GM19452 (cell line): ENCODE data around the gene TSPAN7.
A peak's percentile ranks its signal among the peaks of the same experiment; 100 is the strongest.

Source experiments
- ATAC-seq: cut with Tn5 transposase; IDR thresholded peaks from one replicate; pipeline ENCODE4 v1.9.1; 2021; ENCODE audit not compliant: unreplicated experiment

TSPAN7 gene

DNA sequence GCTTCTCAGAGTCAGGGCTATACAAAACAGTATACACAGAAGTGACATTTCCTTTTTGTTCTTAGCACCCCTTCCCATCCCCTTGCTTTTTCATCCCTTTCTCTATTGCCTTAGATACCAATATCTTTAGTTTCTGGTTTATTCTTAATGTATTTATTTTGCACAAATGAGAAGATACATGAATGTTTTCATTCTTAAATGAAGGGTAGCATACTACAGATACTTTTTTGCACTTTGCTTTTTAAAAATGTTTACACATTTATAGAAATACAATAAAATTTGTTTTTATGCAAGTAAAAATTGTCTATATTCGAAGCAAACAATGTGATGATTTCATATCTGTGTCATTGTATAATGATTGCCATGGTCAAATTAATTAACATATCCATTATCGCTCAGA is 33.1 kb downstream of the TSPAN7 start:
- no peak for ATAC-seq

DNA sequence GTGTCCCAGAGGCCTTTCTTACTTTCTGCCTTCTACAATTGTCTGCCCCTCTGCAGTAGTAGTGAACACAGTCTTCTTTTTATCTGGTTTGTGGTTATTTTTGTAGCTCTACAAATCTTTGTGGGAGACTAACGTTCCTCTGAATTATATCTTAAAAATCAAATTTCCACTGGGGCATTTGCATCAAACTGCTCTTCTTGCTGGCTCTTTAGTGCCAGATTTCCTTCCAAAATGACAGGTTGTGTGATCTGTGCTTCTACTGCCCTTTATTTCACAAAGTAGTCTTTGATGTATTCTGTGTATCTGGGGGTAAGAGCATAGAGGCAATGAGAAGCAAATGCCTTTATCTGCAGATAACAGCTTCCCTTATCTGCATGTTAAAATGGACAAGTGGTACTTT is 34.5 kb downstream of the TSPAN7 start:
- ATAC-seq = no peak

DNA sequence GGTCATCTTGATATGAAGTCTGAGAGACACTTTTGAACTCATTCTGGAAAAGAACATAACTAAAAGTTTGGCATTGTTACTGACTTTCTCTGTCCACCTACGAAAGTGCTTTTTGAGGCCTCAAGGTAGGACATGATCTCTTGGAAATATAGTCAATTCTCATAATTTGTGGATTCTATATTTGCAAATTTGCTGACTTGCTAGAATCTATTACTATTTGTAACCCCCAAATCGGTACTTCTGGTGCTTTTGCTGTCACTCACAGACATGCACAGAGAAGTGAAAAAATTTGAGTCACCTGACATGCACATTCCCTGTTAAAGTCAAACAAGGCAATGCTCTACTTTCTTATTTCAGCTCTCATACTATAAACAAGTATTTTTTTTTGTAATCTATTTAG is 35.6 kb downstream of the TSPAN7 start:
- no peak for ATAC-seq

DNA sequence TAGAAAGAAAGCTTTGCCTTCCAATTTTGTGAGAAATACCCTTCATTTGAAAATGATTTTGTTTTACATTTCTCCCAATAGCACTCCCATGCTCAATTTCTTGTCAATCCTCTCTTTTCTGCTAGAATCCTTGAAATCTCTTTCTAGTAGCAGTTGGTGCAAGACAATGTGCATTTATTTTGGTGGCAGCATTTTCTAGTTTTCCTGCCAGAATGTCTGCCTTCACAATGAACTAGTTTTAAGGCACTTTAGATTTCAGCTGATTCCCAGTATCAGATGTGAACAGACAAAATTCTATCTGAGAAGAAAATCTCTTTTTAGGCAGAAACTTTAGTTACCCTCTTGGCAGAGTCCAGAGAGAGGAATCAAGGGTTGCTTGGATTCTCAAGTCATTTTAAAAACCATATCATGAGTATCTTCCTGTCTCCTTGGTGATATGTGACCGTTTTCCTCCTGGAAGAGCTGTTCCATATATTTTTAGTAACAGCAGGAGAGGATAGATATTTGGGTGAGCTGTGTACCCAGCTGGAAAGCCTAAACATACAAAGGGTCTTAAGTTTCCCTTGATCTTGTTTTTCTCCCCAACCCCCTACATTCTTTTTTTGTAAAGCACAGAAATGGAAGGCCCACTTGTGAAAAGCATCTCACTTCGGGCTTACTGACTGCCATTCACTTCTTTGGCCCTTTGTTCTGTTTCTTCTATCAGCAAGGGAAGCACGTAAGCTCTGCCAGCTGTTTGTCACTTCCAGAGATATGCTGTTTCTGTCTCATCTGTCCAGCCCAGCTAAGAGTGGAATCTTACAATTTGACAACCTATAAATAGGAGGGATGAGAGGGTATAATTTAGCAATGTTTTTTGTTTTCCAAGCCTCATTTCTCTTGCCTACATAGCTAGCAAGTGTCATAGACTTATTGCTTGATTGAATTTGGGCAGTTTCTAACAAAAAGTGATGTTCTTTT is 38.7 kb downstream of the TSPAN7 start:
- no peak for ATAC-seq

DNA sequence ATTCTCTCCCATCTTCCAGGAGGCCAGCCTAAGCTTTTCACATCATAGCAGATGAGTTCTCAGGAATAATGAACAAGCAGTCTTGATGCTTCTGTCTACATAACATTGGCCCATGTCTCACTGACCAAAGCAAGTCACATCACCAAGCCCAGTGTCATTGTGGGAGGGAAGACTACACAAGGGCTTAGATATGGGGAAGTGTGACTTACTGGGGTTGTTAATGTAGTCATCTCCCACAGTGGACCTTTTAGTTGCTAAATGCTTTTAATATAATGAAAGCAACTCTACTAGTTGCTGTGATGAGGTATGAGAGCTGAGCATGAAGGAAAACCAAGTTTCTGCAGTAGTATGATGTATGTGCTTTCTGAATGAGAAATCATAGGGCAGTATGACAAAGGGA is 40.5 kb downstream of the TSPAN7 start:
- no peak for ATAC-seq

DNA sequence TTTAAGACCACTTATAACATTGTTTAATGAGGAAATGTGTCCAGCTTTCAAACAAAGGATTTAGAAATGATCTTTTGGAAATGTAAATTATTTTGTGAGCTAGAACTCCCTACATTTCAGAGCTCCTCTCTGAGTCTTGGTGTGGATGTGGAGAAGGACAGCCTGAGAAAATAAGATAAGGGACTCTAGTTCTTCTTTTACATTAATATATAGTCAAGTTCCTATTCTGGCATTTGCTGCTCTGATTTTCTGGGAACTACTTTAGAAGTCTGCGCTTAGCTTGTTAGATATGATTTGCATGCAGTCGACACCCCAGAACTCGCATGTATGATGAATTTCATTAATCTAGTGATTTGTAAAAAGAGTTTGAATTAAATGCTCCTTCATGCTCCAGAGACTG is 45.5 kb downstream of the TSPAN7 start:
- no peak for ATAC-seq

DNA sequence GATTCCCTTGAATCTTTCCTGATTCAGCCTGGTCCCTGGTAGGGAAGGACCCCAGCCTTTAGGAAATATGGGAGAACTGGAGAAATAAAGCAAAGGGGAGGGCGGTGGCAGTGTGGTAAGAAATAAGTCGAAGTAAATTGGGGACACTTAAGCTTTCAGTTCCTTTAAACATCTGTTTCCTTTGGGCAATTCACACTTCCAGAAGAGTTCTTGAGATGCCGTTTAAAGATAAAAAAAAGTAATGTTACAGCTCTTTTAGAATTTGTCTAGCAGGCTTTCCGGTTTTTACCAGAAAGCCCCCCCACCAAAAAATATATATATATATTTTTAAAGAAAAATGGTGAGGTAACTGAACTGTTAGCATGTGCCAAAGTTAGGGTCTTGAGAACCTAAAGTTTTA is 46.6 kb downstream of the TSPAN7 start:
- no peak for ATAC-seq

DNA sequence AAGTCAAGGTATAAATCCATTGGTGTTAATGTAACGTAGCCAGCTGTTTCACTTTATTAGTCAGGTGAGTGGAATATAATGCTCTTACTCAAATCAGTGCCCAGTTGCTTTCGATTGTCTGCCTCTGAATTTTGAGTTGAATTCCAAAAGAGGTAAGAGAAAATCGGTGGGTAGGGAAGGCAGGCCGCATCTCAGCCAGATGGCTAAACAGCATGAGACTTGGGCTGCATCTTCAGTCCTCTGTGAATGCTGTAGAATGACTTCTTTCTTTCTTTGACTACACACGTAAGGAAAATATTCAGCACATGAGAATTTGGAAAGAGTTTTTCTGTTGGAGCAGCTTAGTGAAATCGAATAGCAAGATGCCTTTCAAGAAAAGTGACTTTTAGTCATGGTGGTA is 49.5 kb downstream of the TSPAN7 start:
- no peak for ATAC-seq

DNA sequence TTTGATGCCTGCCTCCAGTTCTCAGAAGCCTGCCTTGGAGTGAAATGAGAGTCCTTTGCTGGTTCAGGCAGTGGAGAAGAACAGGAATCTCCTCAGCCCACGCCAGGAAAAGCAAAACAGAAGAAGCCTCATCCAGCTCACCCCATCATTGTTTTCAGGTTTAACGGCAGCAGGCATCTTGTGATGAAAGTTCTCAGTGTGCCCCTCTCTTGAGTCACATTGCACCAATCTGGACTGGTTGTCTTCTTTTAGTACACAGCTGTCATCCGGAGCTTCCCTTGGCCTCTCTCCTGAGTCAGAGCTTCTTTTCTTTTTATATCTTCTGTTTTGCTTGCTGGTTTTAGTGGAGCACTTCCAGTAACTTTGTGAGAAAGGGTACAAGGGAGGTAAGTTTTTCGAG is 50.9 kb downstream of the TSPAN7 start:
- ATAC-seq = no peak

DNA sequence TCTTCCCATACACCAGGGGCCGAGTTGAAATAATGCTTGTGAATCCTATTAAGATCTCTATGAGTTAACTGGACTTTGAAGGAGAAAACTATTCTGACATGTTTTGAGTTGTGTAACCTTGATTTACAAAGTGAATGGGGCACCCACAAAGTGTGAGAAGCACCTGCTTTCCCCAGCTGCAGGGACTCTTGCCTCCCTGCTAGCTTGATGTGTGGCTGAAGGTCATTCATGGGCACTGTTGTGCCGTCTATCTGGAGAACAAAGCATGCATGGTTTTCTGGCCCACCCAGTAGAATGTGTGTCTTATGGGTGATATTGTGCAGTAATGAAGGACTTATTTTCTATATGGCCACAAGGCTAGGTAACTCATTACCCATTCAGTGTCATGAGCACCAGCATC is 53.1 kb downstream of the TSPAN7 start:
- ATAC-seq = no peak

DNA sequence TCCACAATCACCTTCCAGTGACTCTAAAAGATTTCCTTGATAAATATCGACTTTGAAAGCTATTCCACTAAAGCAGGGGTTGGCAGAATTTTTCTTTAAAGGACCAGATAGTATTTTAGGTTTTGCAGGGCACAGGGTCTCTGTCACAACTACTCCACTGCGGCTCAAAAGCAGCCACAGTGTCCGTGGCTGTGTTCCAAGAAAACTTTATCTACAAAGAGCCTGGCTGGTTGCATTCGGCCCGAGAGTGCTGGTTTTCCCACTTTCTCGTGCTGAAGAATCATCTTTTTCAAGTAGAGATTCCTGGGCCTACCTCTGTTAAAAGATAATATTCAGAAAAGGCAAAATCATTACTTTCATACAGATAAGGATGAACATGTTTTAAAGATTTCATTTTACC is 55.6 kb downstream of the TSPAN7 start:
- no peak for ATAC-seq

DNA sequence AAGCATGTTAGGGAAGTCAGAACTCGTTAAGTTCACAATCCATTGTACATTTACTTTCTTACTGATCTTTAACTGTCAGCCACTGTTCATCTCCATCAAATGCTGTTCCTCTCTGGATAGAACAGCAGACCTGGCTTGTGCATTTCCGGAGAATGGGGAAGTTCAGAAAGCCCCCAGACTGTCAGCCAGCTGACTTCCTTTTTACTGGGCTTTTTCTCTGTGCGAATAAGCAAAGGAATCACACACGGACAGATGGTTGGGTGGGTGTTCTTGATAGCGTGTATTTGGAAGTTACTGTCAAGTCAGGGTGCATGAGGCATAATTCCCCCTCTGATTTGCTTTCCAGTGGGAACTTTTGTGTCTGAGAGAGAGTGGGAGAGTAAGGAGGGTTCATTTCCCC is 56.8 kb downstream of the TSPAN7 start:
- ATAC-seq = no peak

DNA sequence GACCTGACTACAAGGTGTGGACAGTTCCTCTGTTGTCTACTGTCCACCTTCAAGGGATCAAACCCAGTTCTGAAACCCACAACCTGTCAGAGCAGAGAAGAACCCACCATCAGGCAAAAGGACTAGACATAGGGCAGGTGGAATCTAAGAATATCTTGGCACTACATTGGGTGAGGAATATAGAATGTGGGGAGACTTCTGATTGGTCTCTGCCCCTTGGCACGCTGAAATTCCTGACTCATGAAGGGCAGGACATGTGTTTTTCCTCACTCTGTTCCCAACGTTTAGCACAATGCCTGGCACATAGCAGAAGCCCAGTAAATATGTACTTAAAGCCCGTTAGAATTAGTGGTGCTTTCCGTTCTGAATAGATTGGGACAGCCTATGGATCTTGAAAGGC is 59.3 kb downstream of the TSPAN7 start:
- no peak for ATAC-seq

DNA sequence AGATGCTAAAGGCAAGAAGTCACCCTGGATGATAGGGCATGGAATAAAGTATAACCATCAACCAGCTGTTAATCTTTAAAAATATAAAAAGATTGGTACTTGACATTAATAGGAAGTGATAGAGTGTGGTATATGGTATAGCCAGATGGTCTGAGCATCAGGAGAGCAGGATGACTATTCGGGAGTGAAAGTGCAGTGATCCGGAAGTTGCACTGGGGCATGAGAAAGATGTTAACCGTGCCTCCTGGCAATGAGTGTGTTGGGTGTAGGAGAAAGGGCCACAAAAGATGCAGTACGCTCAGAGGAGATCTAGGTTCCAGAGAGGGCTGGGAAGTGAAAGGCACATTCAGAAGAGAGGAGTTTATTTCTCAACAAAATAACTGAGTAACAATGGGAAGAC is 65.0 kb downstream of the TSPAN7 start:
- ATAC-seq = no peak

DNA sequence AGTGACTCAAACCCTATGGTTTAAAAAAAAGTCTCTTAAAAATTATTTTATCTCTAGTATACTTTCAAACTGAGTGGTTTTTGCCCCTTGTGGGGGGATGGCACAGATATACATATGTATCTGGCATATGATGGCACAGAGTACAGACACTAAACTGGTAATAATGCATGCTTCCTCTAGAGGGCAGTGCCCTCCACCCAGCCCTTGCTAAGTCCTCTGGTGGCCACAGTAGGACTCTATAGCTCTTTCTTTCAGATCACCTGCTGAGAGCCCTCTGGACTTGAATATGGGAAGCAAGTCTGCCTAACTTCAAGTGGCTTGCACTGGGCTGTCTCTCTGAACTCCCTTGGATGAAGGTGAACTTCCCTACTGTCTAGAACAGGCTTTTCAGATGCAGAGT is 66.3 kb downstream of the TSPAN7 start:
- ATAC-seq = peak; percentile 80

DNA sequence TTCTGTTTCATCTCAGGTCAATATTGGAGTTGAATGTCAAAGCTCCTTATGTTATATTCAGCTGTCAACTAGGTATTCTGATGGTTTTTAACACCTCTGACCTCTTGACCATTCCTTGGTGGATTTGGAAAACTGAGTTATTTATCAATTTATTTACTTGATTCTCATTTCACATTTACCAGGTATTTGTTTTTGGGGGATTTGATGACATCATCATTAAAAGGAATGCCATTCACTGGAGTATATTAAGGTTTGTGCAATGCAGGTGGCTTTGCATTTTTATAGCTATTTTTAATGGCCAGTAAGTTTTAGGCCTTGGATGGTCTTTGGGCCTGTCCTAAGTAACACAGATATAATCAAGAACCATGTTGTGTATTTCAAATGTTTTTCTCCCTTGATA is 67.2 kb downstream of the TSPAN7 start:
- no peak for ATAC-seq

DNA sequence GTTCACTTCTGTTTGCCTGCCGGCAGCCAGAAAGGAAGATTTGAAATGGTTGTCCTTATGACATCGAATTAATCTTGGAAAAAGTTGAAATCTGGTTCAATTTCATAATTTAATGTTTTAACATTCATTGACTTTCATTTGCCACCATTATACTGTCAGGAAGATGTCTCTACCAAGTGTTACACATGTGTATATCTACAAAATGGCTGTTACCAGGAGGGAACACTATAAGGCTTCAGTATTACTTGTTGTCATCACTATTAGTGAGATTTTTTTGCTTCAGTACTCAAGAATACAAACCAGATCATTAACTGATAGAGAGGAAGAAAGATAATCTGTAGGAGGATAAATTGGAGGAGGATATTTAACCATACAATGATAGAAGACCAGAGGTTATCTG is 71.2 kb downstream of the TSPAN7 start:
- ATAC-seq = no peak

DNA sequence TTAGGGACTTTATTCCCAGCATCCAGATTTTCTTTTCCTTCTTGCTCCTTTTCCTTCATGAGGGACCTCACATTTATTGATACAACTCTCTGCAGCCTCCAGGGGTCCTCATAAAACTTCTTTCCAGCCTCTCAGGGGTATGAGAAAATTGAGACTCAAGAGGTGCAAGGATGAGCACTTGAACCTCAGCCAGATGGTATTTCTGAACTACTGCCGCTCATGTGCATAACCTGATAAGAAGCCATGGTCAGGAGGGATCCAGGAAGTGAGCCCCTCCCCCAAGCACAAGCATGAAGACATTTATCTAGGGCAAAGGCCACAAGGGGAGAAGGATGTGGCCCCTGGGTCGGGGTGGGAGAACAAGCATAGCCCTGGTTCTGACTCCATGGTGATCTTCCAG is 73.3 kb downstream of the TSPAN7 start:
- ATAC-seq = no peak

DNA sequence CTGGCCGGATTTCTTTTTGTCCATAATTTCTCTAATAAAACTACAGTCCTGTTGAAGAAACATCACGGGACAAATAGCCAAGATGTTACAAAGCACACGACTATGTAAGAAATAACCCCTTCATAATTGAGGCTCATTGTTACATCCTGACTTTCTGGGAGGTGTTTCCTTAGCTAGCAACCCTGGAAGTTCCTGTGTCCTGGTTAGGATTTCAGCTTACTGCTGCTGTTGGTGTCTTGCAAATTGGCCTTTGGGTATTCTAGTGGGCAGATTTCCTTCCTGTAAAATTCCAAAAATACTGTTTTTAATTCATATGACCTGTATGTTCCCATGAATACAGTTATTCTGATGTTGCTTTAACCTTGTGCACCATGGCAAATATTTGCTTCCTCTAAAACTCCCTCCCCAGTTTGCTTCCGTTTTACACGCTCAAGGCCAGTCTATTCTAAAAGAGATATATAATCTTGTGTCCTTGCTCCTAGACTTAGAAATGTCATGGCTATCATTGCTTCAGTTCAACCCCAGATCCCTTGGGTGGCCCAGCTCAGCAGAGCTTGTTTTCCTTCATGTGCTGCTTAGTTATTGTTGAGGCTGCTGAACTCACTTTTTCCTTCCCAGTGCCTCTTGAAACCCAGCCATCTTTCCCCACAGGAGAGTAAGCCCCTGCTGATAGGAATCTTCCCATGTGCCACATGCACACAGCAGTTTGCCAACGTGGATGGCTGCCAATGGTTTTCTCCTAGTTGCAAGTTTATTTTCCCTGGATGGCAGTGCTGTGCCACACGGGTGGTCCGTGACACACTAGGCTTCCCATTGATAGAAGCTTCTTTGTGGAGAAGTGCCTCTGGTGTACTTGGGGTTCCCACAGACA is 75.8 kb downstream of the TSPAN7 start:
- ATAC-seq = no peak

DNA sequence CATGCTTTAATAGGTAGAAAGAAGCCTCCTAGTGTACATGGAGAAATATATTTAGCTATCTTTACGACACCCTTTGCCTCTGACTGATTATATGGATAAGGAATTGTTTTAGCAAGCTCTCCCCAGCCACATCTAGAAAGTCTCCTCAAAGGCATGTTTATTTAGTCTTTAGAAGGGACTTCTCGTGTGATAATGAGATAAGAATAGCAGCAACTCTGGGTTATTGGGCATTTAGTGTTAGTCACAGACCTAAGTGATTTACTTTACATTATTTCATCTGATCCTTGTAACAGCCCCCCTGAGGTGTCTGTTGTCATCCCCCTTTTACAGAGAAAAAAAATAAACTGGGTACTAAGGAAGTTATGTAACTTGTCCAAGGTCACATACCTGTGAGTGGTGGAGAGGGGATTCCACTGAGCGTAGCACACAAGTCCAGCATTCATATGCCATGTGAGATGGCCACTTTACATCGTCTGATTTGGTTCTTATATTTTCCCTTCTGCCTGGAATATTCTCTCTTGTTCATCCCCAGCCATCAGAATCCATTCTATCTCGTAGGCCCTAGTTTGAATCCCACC is 77.7 kb downstream of the TSPAN7 start:
- no peak for ATAC-seq

DNA sequence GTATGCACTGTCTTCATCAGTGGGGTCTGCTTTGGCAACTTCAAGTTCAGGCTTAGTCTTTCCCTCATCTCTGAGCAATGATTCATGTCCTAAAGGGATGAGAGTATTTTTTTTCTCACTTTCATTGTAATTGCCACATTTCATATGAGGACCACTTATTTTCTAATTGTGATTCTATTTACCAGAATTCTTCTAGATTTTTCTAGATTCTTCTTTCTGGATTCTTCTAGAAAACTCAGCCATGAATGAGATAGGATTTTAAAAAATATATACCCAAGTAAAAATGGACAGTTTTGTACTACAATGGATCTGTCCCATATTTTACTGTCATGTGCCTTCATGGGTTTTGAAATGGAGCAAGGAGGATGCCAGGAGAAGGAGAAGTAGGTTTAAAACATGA is 78.4 kb downstream of the TSPAN7 start:
- no peak for ATAC-seq

DNA sequence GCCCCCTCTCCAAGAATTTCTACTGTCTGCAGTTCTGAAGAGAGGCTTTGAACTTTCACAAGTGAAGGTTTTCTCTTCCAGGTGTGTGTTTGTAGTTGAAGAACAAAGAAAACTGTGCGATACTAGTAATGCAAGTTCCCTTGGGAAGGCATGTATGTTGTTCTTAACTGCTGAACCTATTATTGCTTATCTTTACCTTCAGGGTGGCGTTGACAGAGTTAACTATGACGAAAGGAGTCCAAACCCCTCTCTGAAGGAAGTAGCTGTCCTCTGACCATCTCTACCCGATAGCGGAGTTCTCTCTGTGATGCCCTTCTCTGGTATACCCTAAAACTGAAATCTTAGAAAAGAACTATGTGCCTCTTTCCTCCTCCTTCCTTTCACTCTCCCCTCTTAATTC is 79.9 kb downstream of the TSPAN7 start:
- no peak for ATAC-seq
